ENCODE data around the gene ATP7A. TPM values are rescaled to one million over a fixed set of nuclear protein-coding genes. Genes with fewer than 3 reads are reported as not detected.

Gene ATP7A
- total and polyA plus RNA-seq, 2 donors (not counting 3 experiments of a cell fraction or from before 2014, with no cell fraction given), result 3.1 to 8.8 TPM

DNA sequence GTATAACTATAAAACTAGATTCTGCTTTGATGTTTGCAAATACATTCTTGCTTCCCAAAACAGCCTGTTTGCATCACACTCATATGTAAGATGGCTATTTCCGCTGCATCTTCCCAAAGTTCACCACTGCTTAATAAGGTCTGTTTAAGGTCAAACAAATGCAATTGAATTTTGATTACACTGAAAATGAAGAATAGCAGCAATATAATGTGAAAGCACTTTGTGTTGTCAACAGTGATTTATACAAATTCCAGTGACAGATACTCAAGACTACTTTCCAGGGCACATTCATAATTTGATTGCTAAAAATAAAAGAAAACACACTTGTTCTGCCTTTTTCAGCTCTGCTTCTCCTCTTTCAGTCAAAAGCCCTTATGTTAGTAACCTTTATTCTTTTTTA is 67.0 kb downstream of the ATP7A start:
- no peak overlapping the region for H2AFZ ChIP-seq (ENCODE audit: low read depth, low read length)
- CTCF ChIA-PET, result no interaction called here
- no peak overlapping the region for H3K9ac ChIP-seq (replicated peaks; ENCODE audit: extremely low read depth, insufficient read depth, low read length)
- DNase-seq (ENCODE audit: low read depth, low spot score), result no peak
- H3K36me3 ChIP-seq (ENCODE audit: control insufficient read depth in 2 of 2, extremely low read depth in 1 of 2, insufficient read depth in 2 of 2, low read length in 2 of 2), result no peaks in the 10 kb centered on the region
- dilution Hi-C loops (cut with MboI; ENCODE audit: extremely low pct_ligation_motif_present, low sequenced_read_pairs) (no loop called here), intact Hi-C loops (cut with micrococcal nuclease) (no loop called here)
- H3K27ac ChIP-seq (ENCODE audit: insufficient read depth, low read depth, low read length), result no peak overlapping the region
- no peak overlapping the region for H3K4me2 ChIP-seq (ENCODE audit: insufficient read depth, low read length)
- BruUV-seq (replicated peaks), result no TSS peak
- no peak for TF ChIP-seq FOS (IDR thresholded peaks at IDR 0.05; ENCODE audit: borderline replicate concordance, insufficient read depth, low read length)
- TF ChIP-seq MYC (IDR thresholded peaks at IDR 0.05; ENCODE audit: low read depth, low read length), result no peak
- TF ChIP-seq POLR2AphosphoS5 (IDR thresholded peaks at IDR 0.05; ENCODE audit: insufficient read depth, low read depth, low read length), result no peak
- TF ChIP-seq EZH2 (IDR thresholded peaks at IDR 0.05; ENCODE audit: borderline replicate concordance, low read depth, low read length, severe bottlenecking), result no peak
- TF ChIP-seq, protein P1, sequence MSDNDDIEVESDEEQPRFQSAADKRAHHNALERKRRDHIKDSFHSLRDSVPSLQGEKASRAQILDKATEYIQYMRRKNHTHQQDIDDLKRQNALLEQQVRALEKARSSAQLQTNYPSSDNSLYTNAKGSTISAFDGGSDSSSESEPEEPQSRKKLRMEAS (IDR thresholded peaks at IDR 0.05; ENCODE audit: insufficient read depth, insufficient read length), result no peak
- no peak for TF ChIP-seq JUN (IDR thresholded peaks at IDR 0.05; ENCODE audit: borderline replicate concordance, insufficient read depth, insufficient read length, low read depth)
- no peak for TF ChIP-seq CTCF (IDR thresholded peaks at IDR 0.05; ENCODE audit: extremely low read depth in 1 of 2, insufficient read depth in 1 of 2, low read depth in 1 of 2, low read length in 2 of 2)
- no peak for TF ChIP-seq GATA2 (IDR thresholded peaks at IDR 0.05; ENCODE audit: insufficient read depth, insufficient read length, low read depth, low read length)
- no peak for TF ChIP-seq POLR2A (IDR thresholded peaks at IDR 0.05; ENCODE audit: low read depth, low read length)
- no peak for FAIRE-seq
- no peaks in the 10 kb centered on the region for H3K79me2 ChIP-seq (ENCODE audit: control insufficient read depth, insufficient read depth, low read length)
- H3K4me3 ChIP-seq (replicated peaks in 1 of 3; ENCODE audit: insufficient read depth in 1 of 3, low read depth in 1 of 3, low read length in 3 of 3), result no peak overlapping the region
- no peaks in the 10 kb centered on the region for H3K9me3 ChIP-seq (replicated peaks; ENCODE audit: control insufficient read depth, insufficient read depth, low read length)
- H4K20me1 ChIP-seq (replicated peaks; ENCODE audit: control insufficient read depth, extremely low read depth, insufficient read depth, low read length), result no peaks in the 10 kb centered on the region
- POLR2A ChIA-PET, result no interaction called here
- H3K4me1 ChIP-seq (ENCODE audit: control insufficient read depth, extremely low read depth, insufficient read depth, low read length), result no peaks in the 10 kb centered on the region
- H3K9me1 ChIP-seq (replicated peaks; ENCODE audit: control insufficient read depth, extremely low read depth, insufficient read depth, low read length), result no peaks in the 10 kb centered on the region
- H3K27me3 ChIP-seq (ENCODE audit: control insufficient read depth in 2 of 2, insufficient read depth in 2 of 2, low read length in 2 of 2), result no peaks in the 10 kb centered on the region
